ENCODE data around the gene EIF2A. TPM values are rescaled to one million over a fixed set of nuclear protein-coding genes. Genes with fewer than 3 reads are reported as not detected.

The EIF2A gene
- total RNA-seq, 1 experiment from 2014 or later, result 74.1 TPM

- Histone ChIP-seq H2AFZ (ENCODE audit: low read length) (no peak overlapping the region), H3K9ac (ENCODE audit: extremely low read depth, insufficient read length, low read length) (no peak overlapping the region), H3K79me2 (ENCODE audit: insufficient read depth, low read length) (no peaks in the 10 kb centered on the region; the same call in 1 of the 2 replicates), H3K56ac (ENCODE audit: insufficient read length, low read depth, low read length) (no peak overlapping the region), H4K5ac (ENCODE audit: insufficient read length, low read depth, low read length) (no peak overlapping the region), H3K9me3 (ENCODE audit: control insufficient read depth, low read depth, low read length) (no peaks in the 10 kb centered on the region), H3K14ac (ENCODE audit: insufficient read depth, low read length) (no peak overlapping the region), H4K20me1 (ENCODE audit: control insufficient read depth, insufficient read depth, insufficient read length) (no peaks in the 10 kb centered on the region), H2AK5ac (ENCODE audit: insufficient read length, low read length) (no peak overlapping the region), H4K91ac (ENCODE audit: insufficient read length, low read depth, low read length) (no peak overlapping the region), H4K8ac (replicated peaks; ENCODE audit: insufficient read length, low read depth, low read length) (no peak overlapping the region), H2BK5ac (ENCODE audit: insufficient read length, low read length) (no peak overlapping the region), H2BK120ac (ENCODE audit: low read depth, low read length, poor library complexity, severe bottlenecking) (no peak overlapping the region), H3K4me1 (ENCODE audit: insufficient read depth, low read length) (no peaks in the 10 kb centered on the region), H3K23me2 (ENCODE audit: insufficient read length, low read depth, low read length, poor library complexity, severe bottlenecking) (no peaks in the 10 kb centered on the region), H3T11ph (ENCODE audit: low read length) (no peak overlapping the region), H3K27me3 (ENCODE audit: insufficient read depth, low read length) (no peaks in the 10 kb centered on the region), H2BK12ac (ENCODE audit: insufficient read length, low read depth, low read length) (no peak overlapping the region), H3K79me1 (ENCODE audit: insufficient read depth, low read depth, low read length, poor library complexity, severe bottlenecking) (no peaks in the 10 kb centered on the region), H3K23ac (ENCODE audit: insufficient read length, low read depth, low read length) (no peak overlapping the region), H2BK20ac (ENCODE audit: low read depth, low read length, poor library complexity, severe bottlenecking) (no peak overlapping the region), H3K18ac (ENCODE audit: insufficient read length, low read depth, low read length) (no peak overlapping the region), H2BK15ac (ENCODE audit: low read depth, low read length) (no peak overlapping the region), H3K4me2 (ENCODE audit: insufficient read depth, insufficient read length, low read length) (no peak overlapping the region), H3K4ac (ENCODE audit: low read depth, low read length) (no peak overlapping the region), H3K27ac (ENCODE audit: insufficient read length, low read depth, low read length) (no peak overlapping the region)
- peaks cover 24 to 63% (median 41%) of the 10 kb centered on the region in 3 experiments; a peak in 6 of 7 replicates for H3K36me3 Mint-ChIP-seq (ENCODE audit: insufficient read depth in 1 of 3, low read depth in 3 of 3)
- WGBS (ENCODE audit: extremely low coverage, insufficient read length, low lambda C conversion rate), result no CpG with 5 or more reads among the region's 2 CpGs
- DNase-seq, result no peak
- H3K27ac Mint-ChIP-seq, result no peak overlapping the region
- no peaks in the 10 kb centered on the region for H3K9me3 Mint-ChIP-seq
- no peak overlapping the region for H3K4me3 Mint-ChIP-seq
- H3K27me3 Mint-ChIP-seq (ENCODE audit: low read depth), result no peaks in the 10 kb centered on the region
- TF ChIP-seq, protein P1, sequence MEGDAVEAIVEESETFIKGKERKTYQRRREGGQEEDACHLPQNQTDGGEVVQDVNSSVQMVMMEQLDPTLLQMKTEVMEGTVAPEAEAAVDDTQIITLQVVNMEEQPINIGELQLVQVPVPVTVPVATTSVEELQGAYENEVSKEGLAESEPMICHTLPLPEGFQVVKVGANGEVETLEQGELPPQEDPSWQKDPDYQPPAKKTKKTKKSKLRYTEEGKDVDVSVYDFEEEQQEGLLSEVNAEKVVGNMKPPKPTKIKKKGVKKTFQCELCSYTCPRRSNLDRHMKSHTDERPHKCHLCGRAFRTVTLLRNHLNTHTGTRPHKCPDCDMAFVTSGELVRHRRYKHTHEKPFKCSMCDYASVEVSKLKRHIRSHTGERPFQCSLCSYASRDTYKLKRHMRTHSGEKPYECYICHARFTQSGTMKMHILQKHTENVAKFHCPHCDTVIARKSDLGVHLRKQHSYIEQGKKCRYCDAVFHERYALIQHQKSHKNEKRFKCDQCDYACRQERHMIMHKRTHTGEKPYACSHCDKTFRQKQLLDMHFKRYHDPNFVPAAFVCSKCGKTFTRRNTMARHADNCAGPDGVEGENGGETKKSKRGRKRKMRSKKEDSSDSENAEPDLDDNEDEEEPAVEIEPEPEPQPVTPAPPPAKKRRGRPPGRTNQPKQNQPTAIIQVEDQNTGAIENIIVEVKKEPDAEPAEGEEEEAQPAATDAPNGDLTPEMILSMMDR (conservative IDR thresholded peaks at IDR 0.05), result no peak
- H3K4me1 Mint-ChIP-seq, result no peaks in the 10 kb centered on the region
Measured at GRCh38 chr3:150582620-150583019, 36.0 kb downstream of the EIF2A start.

Measured in H9 (cell line).